C4-2B (cell line): Measurements from ENCODE around the gene ADAMTS10.
"Not testable (repeated sequence)": the region's sequence is repeated elsewhere in the genome, so short reads cannot be mapped to it uniquely, and the experiment has no call there.

Source experiments
- H3K27ac ChIP-seq: fragments of 450-650 bp; 2 replicates; pipeline ENCODE4 v1.5.1; 2017
- CTCF ChIP-seq: fragments of 450-650 bp; conservative IDR thresholded peaks from 2 replicates; pipeline ENCODE4 v1.5.1; 2017; ENCODE audit warnings: mild to moderate bottlenecking
- ZFX ChIP-seq: fragments of 450-650 bp; IDR thresholded peaks from 2 replicates; pipeline ENCODE4 v1.6.1; 2017

ADAMTS10 gene

GRCh38 chr19:8638078-8638619 lies 27.6 kb upstream of the ADAMTS10 start:
- H3K27ac ChIP-seq: 0 out of 2 replicates have a peak overlapping the region, but pooled peaks have one; percentile 1
- no peak for TF ChIP-seq CTCF
- no peak for TF ChIP-seq ZFX

- H3K27ac ChIP-seq: not testable (repeated sequence)
Observed at GRCh38 chr19:8637070-8637469, 26.6 kb upstream of the ADAMTS10 start.

- TF ChIP-seq ZFX: no peak
- TF ChIP-seq CTCF: no peak
- H3K27ac ChIP-seq: no peak overlapping the region
Observed at GRCh38 chr19:8635422-8635821, 24.9 kb upstream of the ADAMTS10 start.

- no peak for TF ChIP-seq ZFX
- TF ChIP-seq CTCF: no peak
- no peak overlapping the region for H3K27ac ChIP-seq
Observed at GRCh38 chr19:8631425-8631819, 20.9 kb upstream of the ADAMTS10 start.

GRCh38 chr19:8630796-8631424 lies 20.4 kb upstream of the ADAMTS10 start:
- TF ChIP-seq CTCF (no peak), ZFX (no peak)
- no peak overlapping the region for H3K27ac ChIP-seq

GRCh38 chr19:8629996-8630683 lies 19.6 kb upstream of the ADAMTS10 start, which contains the start of gene NFILZ:
Gene NFILZ (plus strand): TSS chr19:8630633. CDS start chr19:8676766, 46,133 bp downstream.
- no peak within 1 kb of the TSS for H3K27ac ChIP-seq
- TF ChIP-seq CTCF: no peak
- no peak for TF ChIP-seq ZFX

GRCh38 chr19:8629184-8629583 lies 18.7 kb upstream of the ADAMTS10 start:
- no peak for TF ChIP-seq CTCF
- TF ChIP-seq ZFX: no peak
- no peak overlapping the region for H3K27ac ChIP-seq

GRCh38 chr19:8626842-8627241 lies 16.3 kb upstream of the ADAMTS10 start:
- H3K27ac ChIP-seq: no peak overlapping the region
- TF ChIP-seq ZFX (no peak), CTCF (no peak)

GRCh38 chr19:8622886-8623285 lies 12.4 kb upstream of the ADAMTS10 start:
- H3K27ac ChIP-seq: not testable (repeated sequence)
